Stimulated activated CD8-positive, alpha-beta memory T cell treated with anti-CD3 and anti-CD28 coated beads, Interleukin-15, amount 100 ng/mL, for 4 hours (primary cell): ENCODE measurements around the gene CHKB.

Experiments used
- DNase-seq, 2 donors: peaks; one replicate each; pipeline ENCODE4 v3.0.0-alpha.2; 2020; ENCODE audit warnings: low read depth in 2 of 2

The CHKB gene

GRCh38 chr22:50599816-50600455, 17.3 kb upstream of the CHKB start:
- no peak for DNase-seq

DNA sequence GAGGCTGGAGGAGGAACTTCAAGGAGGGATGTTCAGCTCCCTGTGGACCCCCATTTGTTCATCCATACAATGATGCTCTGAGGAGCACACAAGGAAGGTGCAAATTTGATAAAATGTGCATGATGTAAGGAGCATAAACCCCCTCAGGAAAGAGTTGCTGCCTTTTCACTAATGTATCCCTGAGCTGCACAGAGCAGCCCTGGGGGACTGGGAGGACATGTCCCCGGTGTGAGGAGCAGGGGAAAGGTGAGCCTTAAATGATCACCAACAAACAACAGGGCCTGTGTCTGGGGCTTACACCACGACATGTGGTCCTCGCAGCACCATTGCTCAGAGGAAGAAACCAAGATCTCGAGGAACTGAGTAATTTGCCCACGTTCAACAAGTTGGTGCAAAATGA, 14.4 kb upstream of the CHKB start:
- no peak for DNase-seq

DNA sequence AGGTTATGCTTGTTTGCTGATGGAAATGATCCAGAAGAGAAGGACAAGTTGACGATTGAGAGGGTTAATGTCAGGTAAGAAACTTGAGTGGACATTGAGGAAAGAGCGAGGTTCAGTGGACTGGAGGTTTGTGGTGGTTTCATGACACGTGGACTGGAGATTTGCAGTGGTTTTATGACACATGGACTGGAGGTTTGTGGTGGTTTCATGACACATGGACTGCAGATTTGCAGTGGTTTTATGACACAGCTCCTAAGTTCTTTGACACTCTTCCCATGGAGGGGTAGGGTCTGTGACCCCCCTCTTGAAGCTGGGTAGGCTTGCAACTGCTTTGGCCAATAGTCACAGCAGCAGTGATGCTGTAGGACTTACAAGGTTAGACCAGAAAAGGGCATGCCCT, 12.5 kb upstream of the CHKB start:
- no peak for DNase-seq

DNA sequence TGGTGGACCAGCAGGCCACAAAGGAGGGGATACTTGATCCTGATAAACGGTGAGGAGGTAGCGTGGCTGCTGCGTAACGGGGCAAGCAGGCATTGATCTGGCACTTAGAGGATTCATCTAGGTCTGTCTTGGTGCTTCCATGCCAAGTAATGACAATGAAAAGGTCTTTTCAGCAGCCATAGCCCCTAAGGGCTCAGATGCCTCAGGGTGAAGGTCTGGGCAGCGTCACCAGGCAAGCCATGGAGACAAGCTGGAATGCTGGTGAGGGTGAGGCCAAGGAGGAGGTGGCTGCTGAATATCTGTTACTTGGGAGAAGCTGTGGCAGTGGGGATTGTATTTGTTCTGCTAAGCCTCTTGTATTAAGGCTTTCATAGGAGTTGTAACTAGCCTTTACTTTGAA, 4.8 kb upstream of the CHKB start:
- DNase-seq: no peak

DNA sequence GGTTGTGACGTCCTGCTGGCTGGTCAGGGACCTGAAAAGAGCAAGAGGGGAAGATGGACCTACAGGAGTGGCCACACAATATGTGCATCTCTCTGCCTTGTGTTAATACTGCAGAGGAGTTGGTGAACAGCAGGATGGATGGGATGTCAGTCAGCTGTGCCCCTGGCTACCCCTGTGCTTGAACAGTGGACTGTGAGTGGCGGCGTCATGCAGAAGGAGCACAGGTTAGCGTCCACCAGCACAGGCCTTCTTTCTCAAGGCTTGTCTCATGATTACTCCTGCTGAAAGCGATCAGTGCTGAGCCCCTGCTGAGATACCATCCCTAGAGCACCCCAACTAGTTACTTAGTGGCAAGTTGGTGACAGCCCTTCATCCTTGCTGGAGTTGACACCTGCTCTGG, 3.8 kb upstream of the CHKB start:
- no peak for DNase-seq

DNA sequence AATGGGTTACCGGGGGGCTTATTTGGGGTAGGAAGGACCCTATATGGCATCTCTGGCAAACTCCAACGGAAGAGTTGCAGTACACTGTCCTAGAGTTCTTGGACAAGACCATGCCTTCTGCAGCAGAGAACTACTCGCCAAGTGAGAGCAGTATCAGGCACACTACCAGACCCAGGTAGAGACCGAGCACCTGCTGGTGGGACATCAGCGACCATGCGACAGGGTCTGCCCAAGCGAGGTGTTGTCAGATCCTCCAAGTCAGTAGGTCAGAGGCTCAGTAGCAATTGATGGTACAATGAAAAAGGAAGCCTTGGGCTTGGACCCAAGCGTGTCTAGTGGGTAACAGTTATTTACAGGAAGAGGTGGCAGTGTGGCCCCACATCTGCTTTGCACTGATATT, 3.1 kb upstream of the CHKB start:
- DNase-seq: no peak

- no peak for DNase-seq
These were observed 2.6 kb upstream of the CHKB start for GRCh38 chr22:50585238-50585637.

- DNase-seq: no peak
These were observed 1.8 kb upstream of the CHKB start for GRCh38 chr22:50584106-50585096.

- no peak for DNase-seq
These were observed 729 bp upstream of the CHKB start for GRCh38 chr22:50583294-50583861.

GRCh38 chr22:50581950-50582492, 628 bp downstream of the CHKB start:
- DNase-seq: no peak

DNA sequence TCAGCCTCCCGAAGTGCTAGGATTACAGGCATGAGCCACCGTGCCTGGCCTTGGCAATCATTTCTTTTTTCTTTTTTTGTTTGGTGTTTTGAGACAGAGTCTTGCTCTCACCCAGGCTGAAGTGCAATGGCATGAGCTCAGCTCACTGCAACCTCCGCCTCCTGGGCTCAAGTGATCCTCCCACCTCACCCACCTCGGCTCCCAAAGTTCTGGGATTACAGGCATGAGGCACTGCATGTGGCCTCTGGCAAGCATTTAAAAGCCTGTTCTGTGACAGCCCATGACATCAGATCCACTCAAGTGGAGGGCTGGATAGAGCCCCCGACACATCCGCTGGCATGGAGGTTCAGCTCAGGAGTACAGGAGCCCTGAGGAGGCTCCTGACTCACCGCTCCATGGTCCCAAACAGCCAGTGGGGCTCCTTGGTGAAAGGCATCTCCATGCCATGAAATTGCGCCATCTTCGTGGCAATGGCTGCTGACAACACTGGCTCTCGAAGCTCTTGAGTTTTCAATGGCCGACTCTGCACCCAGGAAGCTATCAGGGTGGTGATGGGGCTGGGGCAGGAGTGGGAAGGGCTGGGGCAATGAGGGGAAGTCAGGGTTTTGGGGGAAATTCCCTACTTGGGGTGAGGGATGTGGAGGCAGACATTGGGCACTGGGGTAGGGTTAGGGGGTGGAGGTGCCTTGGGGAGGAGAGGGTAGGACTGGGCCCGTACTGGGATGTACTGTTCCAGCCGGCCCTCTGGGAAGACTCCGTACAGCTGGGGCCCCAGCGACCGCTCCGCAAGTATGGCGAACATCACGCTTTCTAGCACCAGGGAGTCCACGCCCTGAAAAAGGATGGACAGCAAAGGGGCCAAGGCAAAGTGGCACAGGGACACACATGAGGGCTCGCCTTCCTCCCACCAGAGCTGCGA, 1.4 kb downstream of the CHKB start:
- DNase-seq: no peak

- DNase-seq: no peak
These were observed 2.9 kb downstream of the CHKB start for GRCh38 chr22:50579752-50580151.

- no peak for DNase-seq
These were observed 3.8 kb downstream of the CHKB start for GRCh38 chr22:50578776-50579310.

- DNase-seq: no peak
These were observed 4.5 kb downstream of the CHKB start, which contains the start of gene CPT1B for GRCh38 chr22:50577987-50578775. Gene CPT1B, minus strand, starts transcription at chr22:50578427. Its CDS starts 512 bp downstream, at chr22:50577915.

GRCh38 chr22:50577697-50577986, 5.0 kb downstream of the CHKB start:
- no peak for DNase-seq

- DNase-seq: no peak
These were observed 5.6 kb downstream of the CHKB start for GRCh38 chr22:50576806-50577696.

DNA sequence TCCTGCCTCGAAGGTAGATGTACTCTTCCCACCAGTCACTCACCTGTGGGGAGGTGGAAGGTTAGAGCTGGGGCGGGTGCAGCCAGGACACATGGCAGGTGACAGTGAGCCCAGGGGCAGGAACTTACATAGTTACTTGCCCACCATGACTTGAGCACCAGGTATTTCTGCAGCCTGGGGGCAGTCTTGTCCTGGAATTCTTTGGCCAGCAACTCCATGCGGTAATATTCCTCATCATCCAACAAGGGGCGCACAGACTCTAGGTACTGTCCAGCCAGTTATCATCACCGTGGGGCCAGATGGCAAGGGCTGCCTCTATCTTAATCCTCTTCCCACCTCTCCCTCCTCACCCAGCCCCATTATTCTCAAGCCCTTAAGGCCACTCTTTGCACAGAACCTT, 6.6 kb downstream of the CHKB start:
- no peak for DNase-seq

DNA sequence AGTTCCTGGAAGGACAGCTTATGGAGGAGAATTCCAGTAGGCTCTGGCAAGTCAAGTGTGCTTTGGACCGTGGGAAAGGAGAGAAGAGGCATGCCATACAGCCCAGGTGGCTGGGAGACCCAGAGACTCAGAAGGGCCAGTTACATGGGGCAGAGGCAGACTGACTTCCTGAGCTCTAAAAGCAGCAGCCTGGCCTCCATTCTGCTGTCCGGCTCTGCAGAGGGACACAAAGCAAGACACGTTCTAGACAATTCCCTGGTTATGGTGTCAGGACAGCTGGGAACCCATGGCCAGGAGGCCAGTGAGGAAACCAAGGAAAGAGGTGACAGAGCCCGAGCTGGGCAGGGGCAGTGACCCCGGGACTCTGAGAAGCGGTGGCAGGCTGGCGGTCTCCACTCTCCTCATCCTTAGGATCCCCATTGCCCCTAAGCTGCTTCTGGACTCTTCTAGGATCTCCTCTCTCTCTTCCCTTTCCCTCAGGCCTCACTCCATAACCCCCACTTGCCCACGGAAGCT, 7.2 kb downstream of the CHKB start:
- DNase-seq: no peak

- DNase-seq: no peak
These were observed 8.3 kb downstream of the CHKB start for GRCh38 chr22:50574383-50574755.
